ENCODE data around the gene SCAF1.

GRCh38 chr19:49660338-49660961 is 18.4 kb downstream of the SCAF1 start:
- TF ChIP-seq CTCF (IDR thresholded peaks at IDR 0.05): no peak
- no peak for TF ChIP-seq ZFX (IDR thresholded peaks at IDR 0.05; ENCODE audit: borderline replicate concordance)
